Measurements from ENCODE around the gene MAB21L3.

MAB21L3 gene

DNA sequence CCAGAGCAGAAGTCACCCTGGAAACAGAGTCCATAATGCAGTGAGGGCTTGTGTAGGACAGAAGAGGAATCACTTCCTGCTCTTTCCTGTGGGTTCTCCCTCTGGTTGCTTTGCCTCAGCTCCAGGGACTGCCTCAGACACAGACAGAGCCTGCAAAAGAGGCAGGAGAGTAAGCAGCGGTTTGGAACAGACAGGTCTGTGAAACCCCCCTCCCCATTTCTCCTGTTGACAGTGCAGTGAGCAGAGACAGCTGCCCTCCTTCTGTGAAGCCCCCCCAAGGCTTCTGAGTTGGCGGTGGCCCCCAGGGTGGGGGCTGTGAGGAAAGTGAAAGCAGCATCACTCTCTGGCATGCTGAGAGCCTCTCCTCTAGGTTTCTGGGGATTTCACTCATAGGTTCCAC is 53.0 kb downstream of the MAB21L3 start:
- Mint-ChIP-seq H3K9me3 (no peaks in the 10 kb centered on the region), H3K36me3 (ENCODE audit: low read depth) (no peaks in the 10 kb centered on the region), H3K27me3 (ENCODE audit: low read depth) (no peaks in the 10 kb centered on the region), H3K4me1 (peaks cover 15% of the 10 kb centered on the region), H3K4me3 (no peak overlapping the region), H3K27ac (peak overlapping the region; percentile 8 to 48 (median 34))
- TF ChIP-seq, protein P1, sequence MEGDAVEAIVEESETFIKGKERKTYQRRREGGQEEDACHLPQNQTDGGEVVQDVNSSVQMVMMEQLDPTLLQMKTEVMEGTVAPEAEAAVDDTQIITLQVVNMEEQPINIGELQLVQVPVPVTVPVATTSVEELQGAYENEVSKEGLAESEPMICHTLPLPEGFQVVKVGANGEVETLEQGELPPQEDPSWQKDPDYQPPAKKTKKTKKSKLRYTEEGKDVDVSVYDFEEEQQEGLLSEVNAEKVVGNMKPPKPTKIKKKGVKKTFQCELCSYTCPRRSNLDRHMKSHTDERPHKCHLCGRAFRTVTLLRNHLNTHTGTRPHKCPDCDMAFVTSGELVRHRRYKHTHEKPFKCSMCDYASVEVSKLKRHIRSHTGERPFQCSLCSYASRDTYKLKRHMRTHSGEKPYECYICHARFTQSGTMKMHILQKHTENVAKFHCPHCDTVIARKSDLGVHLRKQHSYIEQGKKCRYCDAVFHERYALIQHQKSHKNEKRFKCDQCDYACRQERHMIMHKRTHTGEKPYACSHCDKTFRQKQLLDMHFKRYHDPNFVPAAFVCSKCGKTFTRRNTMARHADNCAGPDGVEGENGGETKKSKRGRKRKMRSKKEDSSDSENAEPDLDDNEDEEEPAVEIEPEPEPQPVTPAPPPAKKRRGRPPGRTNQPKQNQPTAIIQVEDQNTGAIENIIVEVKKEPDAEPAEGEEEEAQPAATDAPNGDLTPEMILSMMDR (IDR thresholded peaks at IDR 0.05; ENCODE audit: unreplicated experiment in 3 of 3): no peak

DNA sequence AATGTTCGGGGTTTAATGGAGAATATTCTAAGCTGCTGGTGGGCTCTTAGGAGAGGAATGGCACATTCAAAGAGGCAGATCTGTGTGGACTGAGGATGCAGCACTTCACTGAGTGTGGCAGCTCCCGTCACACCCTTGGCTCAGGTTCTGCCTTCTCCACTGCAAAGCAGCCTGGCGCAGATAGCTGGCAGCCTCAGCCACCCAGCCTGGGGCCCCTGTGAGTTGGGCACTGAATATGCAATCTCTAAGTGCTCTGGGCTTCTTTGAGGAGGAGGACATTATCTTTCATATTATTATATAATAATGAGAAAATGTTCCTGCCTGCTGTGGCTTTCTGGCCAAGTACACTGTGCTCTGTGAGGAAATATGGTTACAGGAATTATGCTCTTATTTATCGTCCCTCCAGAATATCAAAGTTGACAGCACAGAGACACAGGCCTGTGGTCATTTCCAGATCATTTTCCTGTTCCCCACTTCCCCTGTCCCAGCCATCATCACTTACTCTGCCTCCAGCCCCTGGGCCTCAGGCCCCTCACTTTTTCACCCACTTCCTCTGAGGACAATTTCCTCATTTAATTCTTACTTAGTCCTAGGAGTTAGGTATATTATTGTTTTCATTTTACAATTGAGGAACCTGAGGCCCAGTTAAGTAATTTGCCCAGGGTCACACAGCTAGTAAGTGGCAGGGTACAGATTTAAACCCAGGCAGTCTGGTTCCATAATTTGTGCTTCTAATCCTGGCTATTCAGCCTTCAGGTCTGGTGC is 53.6 kb downstream of the MAB21L3 start:
- H3K27ac Mint-ChIP-seq: peak overlapping the region; percentile 8 to 34 (median 16)
- H3K9me3 Mint-ChIP-seq: no peaks in the 10 kb centered on the region
- H3K4me1 Mint-ChIP-seq: peaks cover 15% of the 10 kb centered on the region
- H3K27me3 Mint-ChIP-seq (ENCODE audit: low read depth): no peaks in the 10 kb centered on the region
- TF ChIP-seq, protein P1 (IDR thresholded peaks at IDR 0.05; ENCODE audit: unreplicated experiment in 3 of 3): no peak
- peak overlapping the region in 1 of 3 experiments; percentile 3 for H3K4me3 Mint-ChIP-seq
- H3K36me3 Mint-ChIP-seq (ENCODE audit: low read depth): no peaks in the 10 kb centered on the region

DNA sequence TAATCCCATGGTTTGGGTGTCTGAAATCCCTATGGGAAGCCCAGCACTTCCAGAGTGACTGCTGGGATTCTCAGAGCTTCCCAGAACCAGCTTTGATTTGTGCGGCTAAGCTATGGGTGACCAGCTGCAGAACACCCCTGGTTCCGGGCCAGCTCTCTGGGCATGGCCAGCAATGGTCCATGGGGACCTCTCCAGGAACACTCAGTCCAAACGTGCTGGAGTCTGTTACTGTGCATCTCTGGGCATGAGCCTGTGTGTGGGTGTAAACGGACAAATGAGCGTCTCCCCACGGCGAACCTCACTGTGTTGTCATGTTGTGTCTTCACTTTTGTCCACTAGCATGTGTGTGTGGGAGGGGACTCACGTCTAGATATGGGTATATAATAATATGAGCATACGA is 54.4 kb downstream of the MAB21L3 start:
- H3K36me3 Mint-ChIP-seq (ENCODE audit: low read depth): no peaks in the 10 kb centered on the region
- no peaks in the 10 kb centered on the region for H3K9me3 Mint-ChIP-seq
- no peak overlapping the region for H3K4me3 Mint-ChIP-seq
- H3K4me1 Mint-ChIP-seq: peaks cover 15% of the 10 kb centered on the region
- H3K27me3 Mint-ChIP-seq (ENCODE audit: low read depth): peaks cover 5% of the 10 kb centered on the region
- H3K27ac Mint-ChIP-seq: no peak overlapping the region
- TF ChIP-seq, protein P1 (IDR thresholded peaks at IDR 0.05; ENCODE audit: unreplicated experiment in 3 of 3): no peak

DNA sequence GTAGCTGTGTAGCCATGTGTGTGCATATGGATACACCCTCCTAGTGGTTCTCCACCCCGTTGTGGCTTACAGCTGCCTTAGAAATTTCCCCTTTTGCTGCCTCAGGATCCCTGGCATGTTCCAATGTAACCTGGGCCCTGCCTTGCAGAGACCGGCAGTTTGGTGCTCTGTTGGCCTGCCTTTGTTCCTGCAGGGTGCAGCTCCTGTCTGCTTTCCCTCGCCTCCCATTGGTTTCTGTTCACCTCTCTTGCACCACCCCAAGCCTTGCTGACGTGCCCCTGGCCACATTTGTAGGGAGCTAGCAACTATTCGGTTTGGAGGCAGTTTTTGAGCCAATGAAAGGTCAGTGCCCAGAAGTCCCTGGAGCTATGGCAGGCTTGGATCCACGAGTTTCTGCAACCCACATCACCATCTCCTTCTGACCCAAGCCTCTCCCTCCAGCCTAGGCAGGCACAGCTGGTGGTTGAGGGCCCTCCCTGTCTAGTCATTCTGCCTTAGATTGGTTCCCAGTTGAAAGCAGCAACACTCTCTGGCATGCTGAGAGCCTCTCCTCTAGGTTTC is 54.9 kb downstream of the MAB21L3 start:
- Mint-ChIP-seq H3K36me3 (ENCODE audit: low read depth) (no peaks in the 10 kb centered on the region), H3K4me3 (peak overlapping the region in 1 of 3 experiments; percentile 25), H3K27me3 (ENCODE audit: low read depth) (peaks cover 5% of the 10 kb centered on the region), H3K27ac (peak overlapping the region in 1 of 3 experiments; percentile 68), H3K4me1 (peaks cover 15% of the 10 kb centered on the region), H3K9me3 (no peaks in the 10 kb centered on the region)
- TF ChIP-seq, protein P1 (IDR thresholded peaks at IDR 0.05; ENCODE audit: unreplicated experiment in 3 of 3): no peak

DNA sequence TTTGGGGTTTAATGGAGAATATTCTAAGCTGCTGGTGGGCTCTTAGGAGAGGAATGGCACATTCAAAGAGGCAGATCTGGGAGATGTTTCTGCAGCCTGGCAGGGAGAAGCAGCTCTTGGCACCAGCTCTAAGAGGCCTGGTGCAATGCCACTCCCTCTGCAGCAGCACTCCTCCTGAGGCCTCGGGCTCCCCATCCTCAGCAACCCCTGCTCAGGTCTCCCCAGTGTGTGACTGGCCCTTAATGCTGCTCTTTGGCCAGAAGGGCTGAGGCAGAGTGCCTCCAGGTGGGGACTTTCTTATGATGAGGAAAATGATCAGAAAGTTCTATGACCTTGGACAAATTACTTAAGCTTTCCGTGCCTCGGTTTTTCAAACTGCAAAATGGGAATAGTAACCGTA is 55.5 kb downstream of the MAB21L3 start:
- Mint-ChIP-seq H3K4me3 (peak overlapping the region; percentile 86 to 89 (median 86)), H3K36me3 (ENCODE audit: low read depth) (no peaks in the 10 kb centered on the region), H3K4me1 (peaks cover 15% of the 10 kb centered on the region)

More for the DNA sequence above, 55.5 kb downstream of the MAB21L3 start:
- no peaks in the 10 kb centered on the region for H3K9me3 Mint-ChIP-seq
- H3K27me3 Mint-ChIP-seq (ENCODE audit: low read depth): peaks cover 5% of the 10 kb centered on the region
- TF ChIP-seq, protein P1 (IDR thresholded peaks at IDR 0.05; ENCODE audit: unreplicated experiment in 3 of 3): no peak
- H3K27ac Mint-ChIP-seq: peak overlapping the region in 2 of 3 experiments; percentile 24 to 76

Measured in nephron (organoid).